ENCODE results near the gene TRAPPC6A.

Gene TRAPPC6A

DNA sequence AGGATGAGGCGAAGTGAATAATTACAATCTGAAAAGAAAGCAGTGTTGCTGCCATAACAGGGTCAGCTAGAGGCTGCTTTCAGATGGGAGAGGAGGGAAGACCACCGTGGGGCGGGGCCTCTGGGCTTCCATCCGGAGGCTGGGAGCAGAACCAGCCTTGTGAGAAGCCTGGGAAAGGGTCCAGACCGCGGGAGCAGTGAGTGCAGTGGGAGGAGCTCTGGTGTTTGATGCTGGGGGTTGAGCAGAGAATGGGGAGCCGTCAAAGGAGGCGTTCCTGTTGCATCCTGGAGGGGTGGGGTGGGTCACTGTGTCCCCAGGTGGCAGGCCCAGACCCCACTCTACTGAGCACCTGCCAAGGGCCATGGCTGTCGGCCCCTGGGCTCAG is 35.3 kb downstream of the TRAPPC6A start:
- Mint-ChIP-seq H3K27me3 (no peaks in the 10 kb centered on the region), H3K4me1 (ENCODE audit: low read depth) (peaks cover 10% of the 10 kb centered on the region), H3K4me3 (no peak overlapping the region), H3K36me3 (ENCODE audit: low read depth) (peaks cover 83% of the 10 kb centered on the region), H3K9me3 (no peaks in the 10 kb centered on the region), H3K27ac (peak overlapping the region; percentile 18)
- intact Hi-C loops (cut with micrococcal nuclease) = no loop called here

- no peak overlapping the region for H3K27ac Mint-ChIP-seq
- H3K9me3 Mint-ChIP-seq = no peaks in the 10 kb centered on the region
- peaks cover 78% of the 10 kb centered on the region for H3K36me3 Mint-ChIP-seq (ENCODE audit: low read depth)
- H3K4me3 Mint-ChIP-seq = no peak overlapping the region
- H3K4me1 Mint-ChIP-seq (ENCODE audit: low read depth) = peaks cover 13% of the 10 kb centered on the region
- no peaks in the 10 kb centered on the region for H3K27me3 Mint-ChIP-seq
- intact Hi-C loops (cut with micrococcal nuclease) = no loop called here
Measured at GRCh38 chr19:45142016-45142725, 35.9 kb downstream of the TRAPPC6A start.

- Mint-ChIP-seq H3K27ac (no peak overlapping the region), H3K27me3 (no peaks in the 10 kb centered on the region), H3K4me3 (no peak overlapping the region), H3K9me3 (no peaks in the 10 kb centered on the region), H3K4me1 (ENCODE audit: low read depth) (peaks cover 22% of the 10 kb centered on the region), H3K36me3 (ENCODE audit: low read depth) (peaks cover 70% of the 10 kb centered on the region)
- intact Hi-C loops (cut with micrococcal nuclease) = no loop called here
Measured at GRCh38 chr19:45141203-45141900, 36.7 kb downstream of the TRAPPC6A start.

- intact Hi-C loops (cut with micrococcal nuclease) = no loop called here
- no peaks in the 10 kb centered on the region for H3K9me3 Mint-ChIP-seq
Measured at GRCh38 chr19:45140533-45140932, 37.5 kb downstream of the TRAPPC6A start.

GRCh38 chr19:45140144-45140503 is 37.9 kb downstream of the TRAPPC6A start:
- no peak overlapping the region for H3K4me3 Mint-ChIP-seq

More at GRCh38 chr19:45140533-45140932, 37.5 kb downstream of the TRAPPC6A start:
- Mint-ChIP-seq H3K4me1 (ENCODE audit: low read depth) (peaks cover 30% of the 10 kb centered on the region), H3K27me3 (no peaks in the 10 kb centered on the region), H3K36me3 (ENCODE audit: low read depth) (peaks cover 63% of the 10 kb centered on the region), H3K4me3 (no peak overlapping the region), H3K27ac (peak overlapping the region; percentile 13)

DNA sequence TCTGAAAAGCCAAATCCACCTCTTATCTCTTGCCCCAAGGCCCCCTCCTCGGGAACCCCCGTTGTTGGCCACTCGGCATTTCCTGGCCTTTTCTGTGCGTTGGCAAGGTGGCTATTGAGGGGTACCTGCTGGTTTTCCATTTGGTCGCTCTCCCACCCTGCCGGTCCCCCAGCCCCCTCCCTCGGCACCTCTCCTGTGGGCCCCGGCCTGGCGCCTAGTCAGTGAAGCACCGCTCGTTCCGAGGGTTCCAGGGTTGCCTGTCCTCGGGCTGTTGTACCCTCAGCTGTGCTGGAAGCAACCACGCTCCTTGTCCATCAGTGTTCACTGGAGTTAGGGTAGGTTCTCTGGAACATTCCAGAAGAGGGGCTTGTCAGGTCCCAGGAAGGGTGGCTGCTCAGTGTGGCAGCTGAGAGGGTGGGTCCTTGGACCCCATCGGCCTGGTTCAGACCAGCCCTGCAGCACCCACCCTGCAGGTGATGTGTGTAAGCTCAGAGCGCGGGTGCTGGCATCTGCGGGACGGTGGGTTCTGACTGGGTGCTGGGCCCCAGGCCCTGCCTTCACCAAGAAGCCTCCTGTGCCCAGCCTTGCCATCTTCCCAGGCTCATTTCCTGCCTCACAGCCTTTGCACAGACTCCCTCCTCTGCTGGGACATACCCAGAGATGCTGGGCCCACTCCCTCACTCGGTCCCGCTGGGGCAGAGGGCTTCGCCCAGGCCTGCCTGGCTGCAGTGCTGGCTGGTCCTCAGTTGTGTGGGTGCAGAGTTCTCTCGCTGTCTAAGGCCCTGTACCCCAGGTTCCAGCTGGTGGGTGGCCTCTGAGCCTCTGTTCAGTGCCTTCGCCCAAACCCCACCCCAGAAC is 38.5 kb downstream of the TRAPPC6A start:
- intact Hi-C loops (cut with micrococcal nuclease) = no loop called here
- H3K4me3 Mint-ChIP-seq = no peak overlapping the region
- H3K36me3 Mint-ChIP-seq (ENCODE audit: low read depth) = peaks cover 53% of the 10 kb centered on the region
- H3K9me3 Mint-ChIP-seq = no peaks in the 10 kb centered on the region
- no peaks in the 10 kb centered on the region for H3K27me3 Mint-ChIP-seq
- H3K4me1 Mint-ChIP-seq (ENCODE audit: low read depth) = peaks cover 40% of the 10 kb centered on the region
- no peak overlapping the region for H3K27ac Mint-ChIP-seq

More at GRCh38 chr19:45140144-45140503, 37.9 kb downstream of the TRAPPC6A start:
- Mint-ChIP-seq H3K9me3 (no peaks in the 10 kb centered on the region), H3K27ac (peak overlapping the region; percentile 13), H3K36me3 (ENCODE audit: low read depth) (peaks cover 59% of the 10 kb centered on the region), H3K27me3 (no peaks in the 10 kb centered on the region), H3K4me1 (ENCODE audit: low read depth) (peaks cover 34% of the 10 kb centered on the region)
- intact Hi-C loops (cut with micrococcal nuclease) = no loop called here

GRCh38 chr19:45138303-45138751 is 39.7 kb downstream of the TRAPPC6A start:
- no peaks in the 10 kb centered on the region for H3K27me3 Mint-ChIP-seq

DNA sequence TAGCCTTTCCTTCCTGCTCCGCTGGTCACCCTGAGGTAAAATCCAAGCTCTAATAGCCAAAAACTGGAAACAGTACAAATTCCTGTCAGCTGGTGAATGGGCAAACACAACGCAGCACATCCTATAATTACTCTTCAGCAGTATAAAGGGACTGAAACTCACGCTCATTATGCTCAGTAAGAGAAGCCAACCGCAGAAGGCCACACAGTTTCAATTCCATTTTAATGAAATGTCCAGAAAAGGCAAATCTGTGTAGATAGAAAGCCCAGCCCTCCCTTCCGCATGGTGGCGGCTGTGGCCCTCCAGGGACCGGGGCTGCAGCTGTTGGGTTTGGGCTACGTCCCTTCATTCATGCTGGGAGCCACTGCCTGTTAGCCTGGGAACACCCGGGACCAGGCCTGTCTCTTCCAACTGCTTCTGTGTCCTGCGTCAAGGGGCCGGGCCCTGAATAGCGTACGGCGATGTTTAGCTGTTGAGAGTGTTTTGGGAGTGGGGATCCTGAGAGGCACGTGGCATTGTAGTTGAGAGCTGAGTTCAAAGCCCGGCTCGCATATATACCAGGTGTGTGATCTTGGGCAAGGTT is 40.8 kb downstream of the TRAPPC6A start:
- Mint-ChIP-seq H3K27ac (peak overlapping the region; percentile 50), H3K9me3 (no peaks in the 10 kb centered on the region), H3K27me3 (no peaks in the 10 kb centered on the region), H3K36me3 (ENCODE audit: low read depth) (peaks cover 31% of the 10 kb centered on the region), H3K4me1 (ENCODE audit: low read depth) (peaks cover 39% of the 10 kb centered on the region), H3K4me3 (no peak overlapping the region)
- intact Hi-C loops (cut with micrococcal nuclease) = no loop called here

More at GRCh38 chr19:45138303-45138751, 39.7 kb downstream of the TRAPPC6A start:
- Mint-ChIP-seq H3K9me3 (no peaks in the 10 kb centered on the region), H3K36me3 (ENCODE audit: low read depth) (peaks cover 41% of the 10 kb centered on the region), H3K4me1 (ENCODE audit: low read depth) (peaks cover 44% of the 10 kb centered on the region), H3K27ac (no peak overlapping the region), H3K4me3 (no peak overlapping the region)
- intact Hi-C loops (cut with micrococcal nuclease) = no loop called here

DNA sequence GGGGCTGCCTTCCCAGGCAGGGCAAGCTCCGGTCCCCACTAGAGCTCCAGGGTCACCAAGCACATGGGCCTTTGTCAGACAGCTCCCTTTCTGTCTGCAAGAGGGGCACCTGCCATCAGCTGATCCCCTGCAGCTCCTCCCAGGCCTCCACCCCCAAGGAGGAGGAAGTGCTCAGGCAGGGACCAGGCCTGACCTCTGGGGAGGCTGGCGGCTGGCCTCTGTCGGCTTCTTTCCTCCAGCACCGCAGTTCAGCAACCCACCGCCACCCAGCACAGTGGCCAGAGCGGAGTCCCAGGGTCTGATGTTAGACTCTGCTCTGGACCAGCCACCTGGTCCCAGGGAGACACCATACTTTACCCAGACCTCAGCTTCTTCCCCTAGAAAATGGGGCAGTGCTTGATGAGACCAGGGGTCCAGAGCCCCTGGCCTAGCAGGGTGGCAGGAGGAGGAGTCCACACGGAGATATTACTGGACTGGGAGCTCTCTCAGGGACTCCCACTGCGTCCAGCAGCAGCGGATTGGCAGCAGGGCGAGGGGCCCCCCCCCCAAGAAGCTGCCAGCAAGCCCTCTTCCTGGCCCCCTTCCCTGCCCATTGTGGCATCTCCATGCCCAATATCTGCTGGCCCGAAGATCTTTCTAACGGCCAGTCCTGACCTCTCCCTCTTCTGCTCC is 41.4 kb downstream of the TRAPPC6A start:
- Mint-ChIP-seq H3K36me3 (ENCODE audit: low read depth) (peaks cover 24% of the 10 kb centered on the region), H3K4me1 (ENCODE audit: low read depth) (peaks cover 39% of the 10 kb centered on the region), H3K4me3 (no peak overlapping the region), H3K9me3 (no peaks in the 10 kb centered on the region), H3K27me3 (no peaks in the 10 kb centered on the region), H3K27ac (peak overlapping the region; percentile 50)
- intact Hi-C loops (cut with micrococcal nuclease) = no loop called here

DNA sequence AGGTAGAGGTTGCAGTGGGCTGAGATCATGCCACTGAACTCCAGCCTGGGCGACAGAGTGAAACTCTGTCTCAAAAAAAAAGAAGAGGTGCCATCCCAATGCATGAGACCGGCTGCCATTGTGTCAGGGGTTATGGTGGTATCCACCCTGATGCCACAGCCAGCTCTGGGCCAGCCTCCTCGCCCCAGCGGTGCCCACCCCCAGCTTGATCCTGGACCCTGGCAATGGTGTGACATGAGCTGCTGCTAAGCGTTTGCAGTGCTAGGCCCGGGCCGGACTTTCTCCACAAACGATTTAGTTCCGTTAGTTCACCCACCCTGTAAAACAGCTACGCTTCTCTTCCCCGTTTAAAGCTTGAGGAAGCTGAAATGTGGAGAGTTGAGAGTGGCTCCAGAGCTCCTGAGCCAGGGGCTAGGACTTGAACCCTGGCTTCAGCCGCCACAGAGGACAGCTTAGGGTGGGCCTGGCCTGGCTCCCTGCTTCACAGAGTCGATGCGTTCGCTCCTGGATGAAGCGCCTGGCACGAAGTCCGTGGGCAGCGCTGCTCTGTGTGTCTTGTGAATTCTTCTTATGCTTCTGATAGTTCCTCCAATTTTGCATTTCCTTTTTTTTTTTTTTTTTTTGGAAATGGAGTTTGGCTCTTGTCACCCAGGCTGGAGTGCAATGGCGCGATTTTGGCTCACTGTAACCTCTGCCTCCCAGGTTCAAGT is 42.7 kb downstream of the TRAPPC6A start:
- Mint-ChIP-seq H3K4me3 (no peak overlapping the region), H3K27ac (peak overlapping the region; percentile 71), H3K4me1 (ENCODE audit: low read depth) (peaks cover 49% of the 10 kb centered on the region), H3K27me3 (no peaks in the 10 kb centered on the region), H3K36me3 (ENCODE audit: low read depth) (peaks cover 11% of the 10 kb centered on the region), H3K9me3 (no peaks in the 10 kb centered on the region)
- intact Hi-C loops (cut with micrococcal nuclease) = no loop called here

GRCh38 chr19:45133661-45134060 is 44.4 kb downstream of the TRAPPC6A start:
- no peak overlapping the region for H3K4me3 Mint-ChIP-seq
- no peaks in the 10 kb centered on the region for H3K9me3 Mint-ChIP-seq
- H3K4me1 Mint-ChIP-seq (ENCODE audit: low read depth) = peaks cover 54% of the 10 kb centered on the region
- peaks cover 4% of the 10 kb centered on the region for H3K36me3 Mint-ChIP-seq (ENCODE audit: low read depth)
- intact Hi-C loops (cut with micrococcal nuclease) = no loop called here
- H3K27me3 Mint-ChIP-seq = no peaks in the 10 kb centered on the region
- H3K27ac Mint-ChIP-seq = no peak overlapping the region

DNA sequence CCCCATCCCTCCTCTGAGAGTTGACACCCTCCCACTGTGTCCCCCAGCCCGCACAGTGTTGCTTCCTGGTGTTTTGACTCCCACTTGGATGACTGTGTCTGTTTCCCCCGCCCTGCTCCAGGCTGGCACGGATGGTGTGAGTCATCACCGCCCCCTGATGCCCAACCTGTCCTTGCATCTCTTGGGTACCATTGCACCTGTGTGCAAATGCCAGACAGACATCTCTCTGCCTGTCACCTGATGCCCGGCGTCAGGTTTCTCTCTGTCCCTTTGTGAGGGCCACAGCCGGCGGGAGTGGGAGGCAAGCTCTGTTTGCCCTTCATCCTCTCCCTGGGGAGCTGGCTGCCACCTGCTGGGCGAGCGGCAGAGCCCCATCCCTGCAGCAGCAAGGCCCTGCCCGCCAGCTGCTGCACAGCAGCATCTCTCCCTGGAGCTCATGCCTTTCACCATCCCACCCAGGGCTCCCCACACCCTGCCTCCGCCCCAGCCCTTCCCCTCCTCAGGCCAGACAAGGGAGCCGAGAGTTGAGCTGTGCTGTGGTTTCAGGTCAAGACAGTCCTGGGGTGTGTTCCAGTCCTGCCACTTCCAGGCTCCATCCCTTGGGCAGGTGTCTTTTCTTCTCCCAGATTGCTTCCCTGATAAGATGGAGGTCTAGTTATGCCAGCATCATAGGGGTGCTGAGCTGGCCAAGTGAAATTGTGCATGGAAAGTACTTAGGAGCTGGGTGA is 47.0 kb downstream of the TRAPPC6A start:
- intact Hi-C loops (cut with micrococcal nuclease) = no loop called here
- peaks cover 39% of the 10 kb centered on the region for H3K4me1 Mint-ChIP-seq (ENCODE audit: low read depth)

More for the DNA sequence above, 47.0 kb downstream of the TRAPPC6A start:
- peaks cover 6% of the 10 kb centered on the region for H3K36me3 Mint-ChIP-seq (ENCODE audit: low read depth)
- no peaks in the 10 kb centered on the region for H3K27me3 Mint-ChIP-seq
- no peaks in the 10 kb centered on the region for H3K9me3 Mint-ChIP-seq
- H3K4me3 Mint-ChIP-seq = no peak overlapping the region
- H3K27ac Mint-ChIP-seq = no peak overlapping the region

Measured in dendritic cell treated with granulocyte-macrophage colony-stimulating factor and Interleukin-4, amounts not matched to agents 40 ng/mL and 50 ng/mL, for 4 days (primary cell).